Lung (tissue), 12 donors: ENCODE measurements around the gene FNTB. TPM values are rescaled to one million over a fixed set of nuclear protein-coding genes. Genes with fewer than 3 reads are reported as not detected.

Experiments used
- ATAC-seq: fragments of 200-7000 bp; cut with Tn5 transposase; one replicate; pipeline ENCODE4 v1.9.1; 2020; ENCODE audit warnings: moderate number of reproducible peaks; ENCODE audit not compliant: insufficient read depth, low FRiP score
- DNase-seq, 3 donors: peaks; one replicate each; pipeline ENCODE4 v3.0.0-alpha.2; 2013 to 2017
- H3K27ac ChIP-seq, 2 donors: one replicate each; pipeline ENCODE4 v1.5.1; 2013; ENCODE audit warnings: mild to moderate bottlenecking in 2 of 2, moderate library complexity in 2 of 2, control low read depth in 1 of 2, inconsistent platforms in 1 of 2, low read depth in 1 of 2, low read length in 1 of 2
- H3K27me3 ChIP-seq, 3 donors: one replicate each; pipeline ENCODE4 v1.5.1; 2013; ENCODE audit warnings: low read length in 2 of 3; ENCODE audit not compliant: control insufficient read depth in 3 of 3, insufficient read depth in 3 of 3
- H3K36me3 ChIP-seq, 4 donors: one replicate each; pipeline ENCODE4 v1.5.1; 2013; ENCODE audit warnings: low read length in 4 of 4, mild to moderate bottlenecking in 1 of 4, moderate library complexity in 1 of 4; ENCODE audit not compliant: control insufficient read depth in 4 of 4, insufficient read depth in 4 of 4
- H3K4me1 ChIP-seq, 5 donors: one replicate each; pipeline ENCODE4 v1.5.1; 2013; ENCODE audit warnings: low read length in 5 of 5, mild to moderate bottlenecking in 2 of 5, moderate library complexity in 1 of 5; ENCODE audit not compliant: control insufficient read depth in 5 of 5, insufficient read depth in 5 of 5
- H3K4me3 ChIP-seq: one replicate; pipeline ENCODE4 v1.5.1; 2013; ENCODE audit warnings: mild to moderate bottlenecking, control low read depth, moderate library complexity
- H3K9ac ChIP-seq, 2 donors: one replicate each; pipeline ENCODE4 v1.5.1; 2013; ENCODE audit warnings: low read length in 2 of 2, control low read depth in 1 of 2; ENCODE audit not compliant: insufficient read depth in 1 of 2
- H3K9me3 ChIP-seq, 4 donors: one replicate each; pipeline ENCODE4 v1.5.1; 2013; ENCODE audit warnings: low read length in 3 of 4, mild to moderate bottlenecking in 1 of 4, moderate library complexity in 1 of 4; ENCODE audit not compliant: control insufficient read depth in 4 of 4, insufficient read depth in 3 of 4
- CTCF ChIP-seq: IDR thresholded peaks from 2 replicates; pipeline ENCODE4 v1.5.1; 2012; ENCODE audit warnings: mild to moderate bottlenecking; ENCODE audit errors: control extremely low read depth, extremely low read depth
- WGBS, 2 donors: extraction: QIAGEN DNeasy Blood & Tissue Kit; methylation state at CpG; one replicate each; pipeline ENCODE4 v1.1.7; 2013; 5-methylcytosine and 5-hydroxymethylcytosine counted together
- polyA plus RNA-seq, 2 donors: library from polyadenylated mRNA; stranded (reverse); fragments of 200-250 nt; gene quantifications; one replicate each; pipeline ENCODE4 v1.2.1, GENCODE V29; 2013
- total RNA-seq, 2 donors: library from RNA; depleted of rRNA in 1 of 2; stranded (reverse); fragments of >200 nt in 1 of 2; gene quantifications; one replicate each; pipeline ENCODE4 v1.2.1, GENCODE V29; 2014 to 2021
- donor health status: control.
- donor health status: control.
- donor health status: Bipolar disorder and iron deficiency.
- donor health status: healthy.
- donor health status: DM: yes; HTN: yes; CAD: no.

FNTB gene
- total and polyA plus RNA-seq, 4 donors = 6.2 to 14.8 (median 10.8) TPM

GRCh38 chr14:64971943-64972791 is 14.5 kb upstream of the FNTB start, which contains the start of gene RAB15:
Gene RAB15, minus strand, starts transcription at chr14:64972336. Its CDS starts 260 bp downstream, at chr14:64972076.
- ATAC-seq = peak; percentile 28
- peak; percentile 53 to 67 (median 63) for DNase-seq
- no peaks in the 10 kb centered on the region for H3K27me3 ChIP-seq
- no peaks in the 10 kb centered on the region for H3K36me3 ChIP-seq
- H3K4me1 ChIP-seq = peaks cover 0 to 12% (median 7%) of the 10 kb centered on the region in 5 donors
- TF ChIP-seq CTCF = no peak
- H3K9me3 ChIP-seq = no peaks in the 10 kb centered on the region
- H3K27ac ChIP-seq = no peak within 1 kb of the TSS
- peak within 1 kb of the TSS; percentile 69 for H3K4me3 ChIP-seq
- peak within 1 kb of the TSS; percentile 55 to 68 for H3K9ac ChIP-seq
- 0 to 1% methylated on average over 44 to 93 of the region's 96 CpGs for WGBS, 2 donors

DNA sequence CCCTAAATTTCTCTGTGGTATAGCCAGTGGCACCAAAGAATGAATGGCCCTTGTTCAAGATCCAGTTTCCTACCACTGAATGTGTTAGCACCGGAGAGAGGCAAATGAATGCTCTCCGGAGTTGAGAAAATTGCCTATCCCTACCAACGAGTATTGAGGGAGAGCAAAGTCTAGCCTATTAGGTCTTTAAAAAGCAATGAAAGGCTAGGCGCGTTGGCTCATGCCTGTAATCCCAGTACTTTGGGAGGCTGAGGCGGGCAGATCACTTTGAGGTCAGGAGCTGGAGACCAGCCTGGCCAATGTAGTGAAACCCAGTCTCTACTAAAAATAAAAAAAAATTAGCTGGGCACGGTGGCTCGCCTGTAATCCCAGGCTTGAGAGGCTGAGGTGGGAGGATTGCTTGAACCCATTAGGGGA is 13.7 kb upstream of the FNTB start:
- ATAC-seq (no peak), DNase-seq (no peak)
- whole genome bisulfite sequencing, 2 donors = 86 to 91% methylated on average over 8 of the region's 8 CpGs
- H3K9me3 ChIP-seq = no peaks in the 10 kb centered on the region
- peaks cover 0 to 12% (median 7%) of the 10 kb centered on the region in 5 donors for H3K4me1 ChIP-seq
- no peak overlapping the region for H3K27ac ChIP-seq
- H3K36me3 ChIP-seq = no peaks in the 10 kb centered on the region
- H3K27me3 ChIP-seq = peaks cover 0 to under 1% (median 0%) of the 10 kb centered on the region in 3 donors
- H3K4me3 ChIP-seq = no peak overlapping the region
- no peak overlapping the region for H3K9ac ChIP-seq
- TF ChIP-seq CTCF = no peak

- Histone ChIP-seq H3K9ac (no peak overlapping the region), H3K27ac (no peak overlapping the region), H3K4me1 (peaks cover 0 to 12% (median 7%) of the 10 kb centered on the region in 5 donors), H3K27me3 (peaks cover 0 to 2% (median 0%) of the 10 kb centered on the region in 3 donors), H3K36me3 (no peaks in the 10 kb centered on the region), H3K9me3 (no peaks in the 10 kb centered on the region), H3K4me3 (no peak overlapping the region)
- WGBS, 2 donors = 96 to 97% methylated on average over 9 of the region's 9 CpGs
- no peak for TF ChIP-seq CTCF
- no peak for DNase-seq
- no peak for ATAC-seq
Measured at GRCh38 chr14:64973826-64974225, 12.9 kb upstream of the FNTB start.
